Hematopoietic multipotent progenitor cell treated with erythropoietin and hydrocortisone succinate and interleukin-3 and kit ligand, for 15 days (in vitro differentiated cells): Measurements from ENCODE around the gene CEACAM8.
"Not testable (repeated sequence)": the region's sequence is repeated elsewhere in the genome, so short reads cannot be mapped to it uniquely, and the experiment has no call there.

Source experiments
- DNase-seq: peaks from one replicate; pipeline ENCODE4 v3.0.0-alpha.2; 2015; ENCODE audit warnings: low spot score

The CEACAM8 gene

GRCh38 chr19:42544146-42544545 lies 50.6 kb downstream of the CEACAM8 start:
- DNase-seq = no peak

- DNase-seq = no peak
Measured at GRCh38 chr19:42542791-42543190, 51.9 kb downstream of the CEACAM8 start.

GRCh38 chr19:42540071-42540553 lies 54.6 kb downstream of the CEACAM8 start:
- no peak for DNase-seq

- no peak for DNase-seq
Measured at GRCh38 chr19:42538841-42539709, 55.6 kb downstream of the CEACAM8 start.

GRCh38 chr19:42535276-42535675 lies 59.4 kb downstream of the CEACAM8 start:
- not testable (repeated sequence) for DNase-seq

GRCh38 chr19:42534391-42534790 lies 60.3 kb downstream of the CEACAM8 start:
- no peak for DNase-seq

GRCh38 chr19:42532891-42533290 lies 61.8 kb downstream of the CEACAM8 start:
- no peak for DNase-seq

- no peak for DNase-seq
Measured at GRCh38 chr19:42531313-42531712, 63.4 kb downstream of the CEACAM8 start.
